Fibroblast of skin of left quadriceps (primary cell): Measurements from ENCODE around the gene COBL.

Experiments used
- DNase-seq, 2 experiments: peaks; one replicate each; pipeline ENCODE4 v3.0.0-alpha.2; 2013; ENCODE audit warnings: low read depth in 2 of 2

COBL gene

GRCh38 chr7:51080622-51081269 is 235.9 kb downstream of the COBL start:
- DNase-seq = no peak

- DNase-seq = no peak
Measured at GRCh38 chr7:51080216-51080615, 236.4 kb downstream of the COBL start.

DNA sequence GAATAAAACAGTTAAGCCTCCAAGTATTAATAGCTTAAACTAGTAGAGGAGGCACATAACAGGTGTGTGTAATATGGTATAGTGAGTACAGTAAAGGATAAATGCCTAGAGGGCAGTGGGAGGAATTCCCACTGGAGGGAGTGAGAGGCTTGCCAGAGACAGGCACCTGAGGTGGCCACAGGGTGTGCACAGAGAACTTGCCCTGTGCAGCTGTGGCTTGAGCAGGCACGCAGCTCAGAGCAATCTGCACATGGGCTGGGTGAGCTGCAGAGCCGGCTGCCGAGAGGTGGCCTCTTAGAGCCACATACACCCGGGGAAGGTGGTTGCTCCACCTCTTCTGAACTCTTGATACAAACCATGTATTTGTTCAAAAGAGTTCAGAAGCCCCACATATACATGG is 237.1 kb downstream of the COBL start:
- no peak for DNase-seq

- DNase-seq = no peak
Measured at GRCh38 chr7:51078653-51079052, 238.0 kb downstream of the COBL start.

- no peak for DNase-seq
Measured at GRCh38 chr7:51077987-51078370, 238.6 kb downstream of the COBL start.

DNA sequence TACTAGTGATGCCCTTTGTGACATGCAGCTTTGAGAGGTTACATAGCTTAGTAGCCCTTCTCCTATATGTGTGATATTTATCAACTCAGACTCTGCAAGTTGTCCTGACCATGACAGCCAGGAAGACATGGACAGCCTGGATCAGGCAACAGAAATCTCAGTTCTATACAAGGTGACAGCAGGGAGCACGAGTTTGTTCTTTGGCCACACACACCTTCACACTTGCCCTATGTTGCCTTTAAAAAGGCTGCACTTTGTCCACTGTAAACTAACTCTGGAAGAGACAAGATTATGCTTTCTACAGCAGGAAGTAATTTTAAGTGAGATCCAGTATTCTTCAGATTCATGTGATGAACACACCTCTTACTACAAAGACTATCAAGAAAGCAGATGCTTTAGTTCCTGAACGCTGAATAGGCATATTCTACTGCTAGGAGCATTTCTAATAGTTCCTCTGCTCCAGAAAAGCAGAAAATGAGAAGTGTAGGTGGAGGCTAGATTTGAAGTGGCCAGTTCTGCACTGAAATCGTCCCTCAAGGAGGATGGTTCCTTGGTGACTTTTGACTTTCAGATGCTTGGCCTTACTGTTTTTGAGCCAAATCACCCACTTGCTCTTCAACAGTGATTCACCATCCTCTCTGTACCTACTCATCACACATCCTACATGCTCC is 239.2 kb downstream of the COBL start:
- no peak for DNase-seq

- no peak for DNase-seq
Measured at GRCh38 chr7:51075681-51076580, 240.7 kb downstream of the COBL start.

- DNase-seq = no peak
Measured at GRCh38 chr7:51073171-51073570, 243.4 kb downstream of the COBL start.

DNA sequence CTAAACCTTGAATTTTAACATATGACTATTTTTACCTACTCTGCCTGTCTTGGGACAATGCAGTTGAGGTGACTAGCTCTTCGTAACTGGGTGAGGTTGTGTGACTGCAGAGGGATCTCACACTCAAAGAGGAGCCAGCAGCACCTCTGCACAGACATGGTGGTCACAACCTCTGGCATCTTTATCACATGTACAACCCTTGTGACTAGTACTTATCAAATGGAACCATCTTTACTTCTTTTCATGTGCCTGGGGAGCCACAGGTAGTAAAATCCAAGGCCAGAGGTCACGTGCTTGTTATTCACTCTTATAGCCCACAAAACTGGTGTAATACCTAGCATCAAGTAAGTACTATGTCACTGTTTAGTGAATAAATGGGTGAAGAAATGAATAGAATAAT is 244.3 kb downstream of the COBL start:
- no peak for DNase-seq

DNA sequence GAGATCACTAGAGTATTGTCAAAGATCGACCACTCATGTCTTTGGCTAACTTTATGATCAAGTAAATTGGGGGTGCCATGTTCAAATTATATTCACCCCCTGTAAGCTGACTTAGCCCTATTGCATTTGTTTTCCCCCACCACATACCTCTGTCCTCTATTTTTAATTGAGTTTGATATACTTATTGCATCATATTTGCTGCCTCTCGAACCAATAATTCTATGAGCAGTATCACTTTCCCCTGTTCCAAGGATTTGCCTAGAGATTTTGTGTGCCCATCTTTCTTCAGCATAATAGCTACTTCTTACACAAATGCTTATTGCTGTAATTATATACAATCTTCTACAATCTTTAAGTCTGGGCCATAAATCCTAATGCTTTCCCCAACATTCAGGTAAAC is 245.2 kb downstream of the COBL start:
- DNase-seq = no peak

DNA sequence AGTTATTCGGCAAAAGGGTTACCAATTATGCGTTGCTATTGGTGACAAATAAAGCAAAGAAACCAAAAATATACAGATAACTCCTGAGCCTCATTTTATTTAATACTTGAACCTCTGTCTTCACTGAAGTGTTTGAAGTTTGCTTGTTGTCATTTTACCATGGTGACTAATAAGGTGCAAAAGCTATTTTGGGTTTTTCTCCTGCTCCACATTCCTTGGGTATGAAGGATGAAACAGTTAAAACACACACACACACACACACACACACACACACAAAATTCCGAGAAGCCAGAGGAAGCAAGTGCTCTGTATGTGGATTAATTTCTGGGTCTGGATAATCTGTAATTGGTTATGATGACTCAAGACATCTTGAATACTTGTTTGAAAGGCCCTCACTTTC is 246.5 kb downstream of the COBL start:
- peak in 1 of 2 experiments; percentile 7 for DNase-seq

DNA sequence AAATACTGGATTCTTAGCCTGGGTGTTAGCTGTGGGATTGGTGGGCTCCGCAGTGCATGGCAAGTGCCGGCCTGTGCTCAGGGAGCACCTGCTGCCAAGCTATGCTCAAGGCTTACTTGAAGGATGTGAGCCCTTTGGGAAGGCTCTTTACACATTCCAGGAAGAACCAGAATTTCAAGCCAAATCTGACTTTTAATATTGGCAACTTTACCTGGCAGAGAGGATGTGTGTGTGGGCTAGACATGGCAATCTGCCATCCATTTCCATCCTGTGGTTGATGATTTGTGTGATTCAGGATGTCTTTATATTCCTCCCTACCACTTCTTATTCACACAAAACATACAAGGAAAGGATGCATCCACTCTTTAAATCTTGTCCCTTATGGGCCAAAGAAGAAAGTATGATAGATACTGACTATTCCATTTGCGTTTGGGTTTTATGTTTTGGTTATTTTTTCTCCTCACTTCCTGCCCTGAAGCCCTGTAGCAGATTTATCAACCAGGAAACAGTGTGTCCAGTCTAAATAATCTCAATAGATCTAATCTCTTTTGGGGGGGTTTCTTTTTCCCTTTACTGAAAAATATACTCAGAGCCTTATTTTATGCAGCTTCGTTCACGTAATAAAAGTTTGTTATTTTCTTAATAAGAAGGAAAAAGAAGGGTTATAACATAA is 247.1 kb downstream of the COBL start:
- DNase-seq = no peak

DNA sequence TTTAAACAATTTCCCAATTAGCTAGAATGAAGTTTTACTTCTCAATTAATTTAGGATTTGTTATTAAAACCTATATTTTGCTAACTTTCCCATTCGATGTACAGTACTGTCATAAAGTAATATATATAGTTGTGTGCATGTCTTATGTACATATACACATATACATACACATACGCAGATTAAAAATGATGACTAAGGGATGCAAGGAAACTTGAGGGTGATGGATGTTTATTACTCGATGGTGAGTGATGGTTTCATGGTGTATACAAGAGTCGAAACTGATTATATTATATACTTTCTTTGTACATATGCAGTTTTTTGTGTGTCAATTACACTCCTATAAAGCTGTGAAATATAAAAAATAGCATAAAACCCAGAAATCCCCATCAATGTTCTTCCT is 248.2 kb downstream of the COBL start:
- no peak for DNase-seq

DNA sequence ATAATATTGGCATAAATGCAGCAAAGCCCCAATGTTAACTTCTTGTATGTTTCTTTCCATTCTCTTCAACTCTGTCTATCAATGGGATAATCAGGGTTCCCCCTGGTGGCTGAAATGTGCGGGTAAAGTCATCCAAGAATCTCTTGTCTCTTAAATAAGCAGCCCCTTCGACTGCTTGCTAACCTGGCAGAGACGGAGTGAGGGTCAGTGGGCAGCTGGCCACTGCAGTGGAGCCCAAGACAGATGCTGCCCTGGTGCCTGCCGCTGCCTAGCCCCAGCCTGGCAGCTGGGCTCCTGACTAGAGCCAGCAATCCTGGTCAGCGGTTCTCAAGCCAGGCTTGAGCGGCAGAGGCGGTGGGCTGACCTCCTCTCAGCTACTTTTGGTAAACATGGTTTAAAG is 248.9 kb downstream of the COBL start:
- DNase-seq = peak; percentile 39 to 49

GRCh38 chr7:51067258-51067657 is 249.4 kb downstream of the COBL start:
- DNase-seq = no peak

GRCh38 chr7:51066405-51066882 is 250.2 kb downstream of the COBL start:
- DNase-seq = no peak

- no peak for DNase-seq
Measured at GRCh38 chr7:51065766-51066165, 250.8 kb downstream of the COBL start.

GRCh38 chr7:51064688-51065087 is 251.9 kb downstream of the COBL start:
- DNase-seq = no peak

DNA sequence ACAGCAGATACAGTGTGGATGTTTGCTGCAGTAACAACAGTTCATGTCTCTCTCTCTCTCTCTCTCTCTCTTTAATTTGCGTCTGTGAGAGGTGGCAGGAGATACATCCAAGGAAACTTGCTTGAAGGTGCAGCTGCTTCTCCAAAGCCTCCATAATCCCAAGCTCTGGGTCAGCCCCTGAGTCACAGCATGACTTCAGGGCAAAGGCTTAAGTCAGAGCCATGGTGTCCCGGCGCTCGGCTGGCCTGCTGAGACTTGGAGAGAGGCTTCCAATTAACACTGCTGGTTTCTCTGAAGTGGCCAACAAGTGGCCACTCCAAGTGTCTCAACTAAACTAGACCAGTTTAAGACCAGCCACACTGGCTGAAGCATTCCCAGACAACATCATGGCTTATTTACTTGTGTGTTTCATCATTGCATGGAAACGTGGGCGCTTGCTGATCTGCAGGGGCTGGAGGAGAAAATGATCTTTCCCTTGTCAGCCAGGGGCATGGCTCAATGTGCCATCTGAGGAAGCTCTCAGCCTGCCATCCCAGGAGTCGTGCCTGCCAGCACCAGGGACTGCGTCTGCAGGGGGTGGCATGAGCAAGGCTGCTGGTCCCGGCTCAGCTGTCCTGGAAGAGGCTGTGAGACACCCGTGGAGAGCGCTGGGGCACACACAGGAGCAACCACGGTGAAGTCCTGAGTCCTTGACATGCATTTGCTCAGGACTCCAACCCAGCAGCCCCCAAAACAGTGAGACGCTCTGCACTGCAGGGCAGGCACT is 254.2 kb downstream of the COBL start:
- DNase-seq = no peak

- DNase-seq = no peak
Measured at GRCh38 chr7:51060536-51060935, 256.1 kb downstream of the COBL start.

GRCh38 chr7:51059504-51060142 is 257.0 kb downstream of the COBL start:
- peak in 1 of 2 experiments; percentile 20 for DNase-seq
